Measurements from ENCODE around the gene MLPH. TPM values are rescaled to one million over a fixed set of nuclear protein-coding genes. Genes with fewer than 3 reads are reported as not detected.

The MLPH gene
- total RNA-seq, 2 experiments from 2014 or later: not detected

- CTCF ChIA-PET: interaction anchor here (0.9 to 8.2 kb wide), 3 partner anchors 38 to 161 kb away, joined by 3 to 285 read pairs (median 4); no protein-coding TSS in a partner anchor
Observed at GRCh38 chr2:237569896-237570295, 82.8 kb downstream of the MLPH start.

GRCh38 chr2:237570776-237571335 lies 83.8 kb downstream of the MLPH start:
- Mint-ChIP-seq H3K36me3 (ENCODE audit: low read depth) (no peaks in the 10 kb centered on the region), H3K4me1 (ENCODE audit: low read depth) (peaks cover 6% of the 10 kb centered on the region), H3K4me3 (no peak overlapping the region), H3K27me3 (peaks cover 3% of the 10 kb centered on the region), H3K9me3 (no peaks in the 10 kb centered on the region), H3K27ac (no peak overlapping the region)
- POLR2A ChIA-PET: interaction anchor here (0.7 kb wide), 1 partner anchor 59 kb away, joined by 3 read pairs; no protein-coding TSS in a partner anchor
- TF ChIP-seq CTCF (IDR thresholded peaks at IDR 0.05): no peak
- DNase-seq (no peak), ATAC-seq (no peak)
- intact Hi-C loops (cut with micrococcal nuclease): loop anchor here (2.0 kb wide), 1 partner anchor 58 kb away; no protein-coding TSS in a partner anchor
- CTCF ChIA-PET: interaction anchor here (0.9 to 8.2 kb wide), 20 partner anchors 9 to 449 kb away, joined by 3 to 285 read pairs (median 7); no protein-coding TSS in a partner anchor

More at GRCh38 chr2:237569896-237570295, 82.8 kb downstream of the MLPH start:
- Mint-ChIP-seq H3K27me3 (peaks cover 3% of the 10 kb centered on the region), H3K36me3 (ENCODE audit: low read depth) (no peaks in the 10 kb centered on the region), H3K9me3 (no peaks in the 10 kb centered on the region), H3K4me1 (ENCODE audit: low read depth) (peaks cover 6% of the 10 kb centered on the region), H3K27ac (no peak overlapping the region), H3K4me3 (no peak overlapping the region)
- ATAC-seq (no peak), DNase-seq (no peak)
- POLR2A ChIA-PET: no interaction called here
- intact Hi-C loops (cut with micrococcal nuclease): loop anchor here (2.0 to 5.0 kb wide), 2 partner anchors 38 to 57 kb away; no protein-coding TSS in a partner anchor
- no peak for TF ChIP-seq CTCF (IDR thresholded peaks at IDR 0.05)

GRCh38 chr2:237571551-237571950 lies 84.5 kb downstream of the MLPH start:
- peaks cover 6% of the 10 kb centered on the region for H3K4me1 Mint-ChIP-seq (ENCODE audit: low read depth)
- DNase-seq: no peak
- CTCF ChIA-PET: interaction anchor here (0.6 to 8.2 kb wide), 61 partner anchors 9 to 541 kb away, joined by 3 to 285 read pairs (median 5); partner anchors contain the start of gene RAB17
- no peaks in the 10 kb centered on the region for H3K9me3 Mint-ChIP-seq
- intact Hi-C loops (cut with micrococcal nuclease): loop anchor here (2.0 kb wide), 1 partner anchor 59 kb away; no protein-coding TSS in a partner anchor
- no peak overlapping the region for H3K27ac Mint-ChIP-seq
- ATAC-seq: peak; percentile 3
- H3K27me3 Mint-ChIP-seq: peaks cover 3% of the 10 kb centered on the region
- no peaks in the 10 kb centered on the region for H3K36me3 Mint-ChIP-seq (ENCODE audit: low read depth)
- no peak for TF ChIP-seq CTCF (IDR thresholded peaks at IDR 0.05)
- no peak overlapping the region for H3K4me3 Mint-ChIP-seq
- POLR2A ChIA-PET: interaction anchor here (1.1 to 1.6 kb wide), 3 partner anchors 10 to 62 kb away, joined by 4 to 8 read pairs (median 5); no protein-coding TSS in a partner anchor

GRCh38 chr2:237572021-237572741 lies 85.1 kb downstream of the MLPH start:
- peak; percentile 98 for ATAC-seq
- DNase-seq: peak; percentile 90
- CTCF ChIA-PET: interaction anchor here (0.6 to 8.2 kb wide), 70 partner anchors 9 to 541 kb away, joined by 3 to 285 read pairs (median 5); partner anchors contain the start of gene RAB17
- H3K27ac Mint-ChIP-seq: no peak overlapping the region
- H3K4me1 Mint-ChIP-seq (ENCODE audit: low read depth): peaks cover 6% of the 10 kb centered on the region
- peak; percentile 98 for TF ChIP-seq CTCF (IDR thresholded peaks at IDR 0.05)
- H3K4me3 Mint-ChIP-seq: no peak overlapping the region
- POLR2A ChIA-PET: interaction anchor here (1.0 to 1.6 kb wide), 4 partner anchors 9 to 63 kb away, joined by 3 to 8 read pairs (median 4); no protein-coding TSS in a partner anchor
- intact Hi-C loops (cut with micrococcal nuclease): no loop called here
- H3K36me3 Mint-ChIP-seq (ENCODE audit: low read depth): no peaks in the 10 kb centered on the region
- H3K27me3 Mint-ChIP-seq: peaks cover 3% of the 10 kb centered on the region
- no peaks in the 10 kb centered on the region for H3K9me3 Mint-ChIP-seq

All from activated CD8-positive, alpha-beta T cell treated with anti-CD3 and anti-CD28 coated beads for 36 hours (primary cell).